Kidney (tissue), 14 donors: ENCODE results near the gene NRXN3. TPM values are rescaled to one million over a fixed set of nuclear protein-coding genes. Genes with fewer than 3 reads are reported as not detected.
A peak's percentile ranks its signal among the peaks of the same experiment; 100 is the strongest.

Source experiments
- DNase-seq, 5 donors: peaks; one replicate each; pipeline ENCODE4 v3.0.0-alpha.2; 2013 to 2020
- FAIRE-seq: peaks from 2 replicates; lab custom pipeline; 2012; peaks lifted over from hg19 to GRCh38; lab: Jason Lieb, UNC
- H3K27ac ChIP-seq, 2 donors: one replicate each; pipeline ENCODE4 v1.7.0; 2013; ENCODE audit warnings: low read depth in 2 of 2, low read length in 2 of 2, inconsistent platforms in 1 of 2
- H3K27me3 ChIP-seq: one replicate; pipeline ENCODE4 v1.7.1; 2013; ENCODE audit warnings: low read length, inconsistent platforms; ENCODE audit not compliant: control insufficient read depth, insufficient read depth
- H3K36me3 ChIP-seq, 3 donors: one replicate each; pipeline versions ENCODE4 v1.7.0 to v1.7.1; 2013; ENCODE audit warnings: low read length in 3 of 3, control low read depth in 1 of 3, inconsistent platforms in 1 of 3; ENCODE audit not compliant: insufficient read depth in 3 of 3, control insufficient read depth in 2 of 3
- H3K4me1 ChIP-seq, 3 donors: one replicate each; pipeline versions ENCODE4 v1.7.0 to v1.7.1; 2013; ENCODE audit warnings: low read length in 3 of 3, inconsistent platforms in 1 of 3, low read depth in 1 of 3; ENCODE audit not compliant: control insufficient read depth in 2 of 3, insufficient read depth in 2 of 3
- H3K4me3 ChIP-seq, 3 donors: one replicate each; pipeline versions ENCODE4 v1.7.0 to v1.8.1; 2013; ENCODE audit warnings: low read length in 3 of 3, control low read depth in 1 of 3, inconsistent platforms in 1 of 3
- H3K9ac ChIP-seq, 3 donors: one replicate each; pipeline versions ENCODE4 v1.7.0 to v1.7.1; 2013; ENCODE audit warnings: low read length in 3 of 3, control low read depth in 1 of 3, inconsistent platforms in 1 of 3
- H3K9me3 ChIP-seq, 3 donors: one replicate each; pipeline versions ENCODE4 v1.7.0 to v1.7.1; 2013; ENCODE audit warnings: low read length in 3 of 3, control low read depth in 1 of 3, inconsistent platforms in 1 of 3; ENCODE audit not compliant: control insufficient read depth in 2 of 3, insufficient read depth in 1 of 3
- CTCF ChIP-seq: IDR thresholded peaks from 3 replicates; pipeline ENCODE4 v1.5.1; 2012; ENCODE audit warnings: mild to moderate bottlenecking, moderate library complexity, borderline replicate concordance; ENCODE audit not compliant: insufficient read depth; ENCODE audit errors: extremely low read depth
- intact Hi-C: fragments of 100-400 bp; cut with DNase I; formaldehyde crosslinking; loops from one replicate; pipeline ENCODE4 v1.11.1; 2022
- polyA plus RNA-seq: library from polyadenylated mRNA; stranded (reverse); fragments of 350-450 nt; fragmentation: Illumina TruSeq; extraction: RNeasy Lipid Tissue Mini Kit (QIAGEN cat#74804); gene quantifications from one replicate; pipeline ENCODE4 v1.2.3, GENCODE V29; 2014; ENCODE audit warnings: low read depth, low replicate concordance; ENCODE audit not compliant: insufficient read depth
- total RNA-seq: library from RNA; stranded (reverse); fragmentation: NEBNext Ultra II Directional; extraction: Animal tissue kit (Norgen Biotek cat#: 25700); gene quantifications from one replicate; pipeline ENCODE4 v1.2.1, GENCODE V29; 2021
- donor health status: control.
- donor health status: control.
- donor health status: control.
- donor health status: control.
- donor health status: control.
- donor health status: DM: yes; HTN: yes; CAD: no.
- donor health status: Normal renal cell carcinoma (clear cell type).

Gene NRXN3
- total and polyA plus RNA-seq, 2 donors from 2014 or later = 1.5 to 2.4 TPM

- no peak for FAIRE-seq
These were observed 1104.6 kb downstream of the NRXN3 start for GRCh38 chr14:79274641-79275291.

GRCh38 chr14:79275292-79275655 lies 1105.1 kb downstream of the NRXN3 start:
- DNase-seq = no peak
- H3K27me3 ChIP-seq = peaks cover 8% of the 10 kb centered on the region

More at GRCh38 chr14:79274641-79275291, 1104.6 kb downstream of the NRXN3 start:
- no peak overlapping the region for H3K9ac ChIP-seq
- H3K9me3 ChIP-seq = no peaks in the 10 kb centered on the region
- H3K4me3 ChIP-seq = no peak overlapping the region
- no peak overlapping the region for H3K27ac ChIP-seq
- intact Hi-C loops = no loop called here
- no peak for TF ChIP-seq CTCF
- peaks cover 8% of the 10 kb centered on the region for H3K27me3 ChIP-seq
- peaks cover 0 to 10% (median 0%) of the 10 kb centered on the region in 3 donors for H3K4me1 ChIP-seq
- H3K36me3 ChIP-seq = no peaks in the 10 kb centered on the region
- peak in 2 of 5 donors; percentile 47 to 49 for DNase-seq

GRCh38 chr14:79278286-79278797 lies 1108.2 kb downstream of the NRXN3 start:
- intact Hi-C loops = no loop called here
- peak in 2 of 5 donors; percentile 51 to 67 for DNase-seq
- H3K4me3 ChIP-seq = peak overlapping the region; percentile 7 to 59 (median 59)
- no peak overlapping the region for H3K9ac ChIP-seq
- no peaks in the 10 kb centered on the region for H3K36me3 ChIP-seq
- H3K27ac ChIP-seq = no peak overlapping the region
- FAIRE-seq = no peak
- H3K4me1 ChIP-seq = peaks cover 0 to 15% (median 5%) of the 10 kb centered on the region in 3 donors
- H3K9me3 ChIP-seq = no peaks in the 10 kb centered on the region
- TF ChIP-seq CTCF = no peak
- H3K27me3 ChIP-seq = peaks cover 8% of the 10 kb centered on the region

More at GRCh38 chr14:79275292-79275655, 1105.1 kb downstream of the NRXN3 start:
- peaks cover 0 to 13% (median 0%) of the 10 kb centered on the region in 3 donors for H3K4me1 ChIP-seq
- no peak overlapping the region for H3K9ac ChIP-seq
- H3K9me3 ChIP-seq = no peaks in the 10 kb centered on the region
- no peak overlapping the region for H3K27ac ChIP-seq
- H3K4me3 ChIP-seq = no peak overlapping the region
- intact Hi-C loops = no loop called here
- no peak for FAIRE-seq
- no peaks in the 10 kb centered on the region for H3K36me3 ChIP-seq
- TF ChIP-seq CTCF = no peak
